ENCODE data around the gene FCRL3. TPM values are rescaled to one million over a fixed set of nuclear protein-coding genes. Genes with fewer than 3 reads are reported as not detected.

Gene FCRL3
- total RNA-seq, 6 experiments from 2014 or later, result 0.12 to 0.60 (median 0.20) TPM

- Histone ChIP-seq H3K27ac (no peak overlapping the region), H3K36me3 (no peaks in the 10 kb centered on the region), H3K9me3 (no peaks in the 10 kb centered on the region), H3K27me3 (no peaks in the 10 kb centered on the region), H3K4me1 (no peaks in the 10 kb centered on the region), H3K4me3 (no peak overlapping the region)
- intact Hi-C loops (cut with DNase I), result no loop called here
- no peak for DNase-seq
- 41% methylated on average over 3 of the region's 4 CpGs for WGBS (ENCODE audit: insufficient coverage, low coverage, low lambda C conversion rate, missing lambda C conversion rate)
- no peak for TF ChIP-seq CTCF (IDR thresholded peaks at IDR 0.05)
- no peak for TF ChIP-seq POLR2A (IDR thresholded peaks at IDR 0.05)
- no peak for ATAC-seq
Observed at GRCh38 chr1:157639800-157640199, 60.8 kb downstream of the FCRL3 start.

GRCh38 chr1:157628773-157629172 lies 71.8 kb downstream of the FCRL3 start:
- no peaks in the 10 kb centered on the region for H3K4me1 ChIP-seq
- ATAC-seq, result no peak
- WGBS (ENCODE audit: insufficient coverage, low coverage, low lambda C conversion rate, missing lambda C conversion rate), result 88% methylated on average over 1 of the region's 1 CpG
- no peak overlapping the region for H3K4me3 ChIP-seq
- intact Hi-C loops (cut with DNase I), result no loop called here
- no peak overlapping the region for H3K27ac ChIP-seq
- no peak for DNase-seq
- TF ChIP-seq POLR2A (IDR thresholded peaks at IDR 0.05), result no peak
- no peak for TF ChIP-seq CTCF (IDR thresholded peaks at IDR 0.05)
- no peaks in the 10 kb centered on the region for H3K27me3 ChIP-seq
- H3K9me3 ChIP-seq, result no peaks in the 10 kb centered on the region
- H3K36me3 ChIP-seq, result no peaks in the 10 kb centered on the region

Other genes with a start within 250 kb of the FCRL3 start
- under 1 TPM; 0.15 to 0.61 (median 0.29) TPM for gene FCRL5, start 148.3 kb downstream of the FCRL3 start, total RNA-seq
- not detected for gene FCRL4, start 102.7 kb downstream of the FCRL3 start, total RNA-seq
- gene FCRL2, start 76.4 kb upstream of the FCRL3 start, total RNA-seq, result under 1 TPM in 4 of 6 experiments, not detected in 2; 0.06 to 0.12 (median 0.08) TPM
- gene FCRL1, start 119.4 kb upstream of the FCRL3 start, total RNA-seq, result under 1 TPM in 2 of 6 experiments, not detected in 4; 0.12 to 0.24 TPM
- 10 to 100 TPM in 3 of 6 experiments, 1 to 10 TPM in 1, under 1 TPM in 2; 0.92 to 53.9 (median 10.2) TPM for gene CD5L, start 141.0 kb upstream of the FCRL3 start, total RNA-seq

Measured in right lobe of liver (tissue), 6 donors.